K562 (cell line): ENCODE data around the gene POMT1. TPM values are rescaled to one million over a fixed set of nuclear protein-coding genes. Genes with fewer than 3 reads are reported as not detected.
"Not testable (repeated sequence)": the region's sequence is repeated elsewhere in the genome, so short reads cannot be mapped to it uniquely, and the experiment has no call there.

Experiments used
- ATAC-seq: fragments of 200-7000 bp; cut with Tn5 transposase; 3 replicates; pipeline ENCODE4 v1.9.1; 2020; ENCODE audit warnings: moderate library complexity
- BruUV-seq: library from RNA; stranded (reverse); fragments of 400-500 nt; replicated peaks from 2 replicates; lab custom pipeline; 2021; lab: Mats Ljungman, UMichigan
- CTCF ChIA-PET: fragments of 300-600 bp; formaldehyde crosslinking; extraction: SDS; loops from one replicate; lab custom pipeline; 2021; ENCODE audit warnings: low intra/inter-chr PET ratio; lab: Yijun Ruan, JAX
- POLR2A ChIA-PET: fragments of 300-600, 350-650 bp; sonication (Branson Sonifier 250); formaldehyde crosslinking; extraction: SDS; loops from one replicate; lab custom pipeline; 2021; ENCODE audit warnings: antibody characterized with exemption, inconsistent platforms; lab: Yijun Ruan, JAX
- DNase-seq, 4 experiments: peaks; one replicate each; pipeline versions ENCODE4 v3.0.0 to v3.0.0-alpha.2; 2011 to 2018; ENCODE audit warnings: low spot score in 3 of 4, mixed read lengths in 3 of 4; ENCODE audit errors: extremely low read depth in 1 of 4
- FAIRE-seq: peaks from 2 replicates; lab custom pipeline; 2011; peaks lifted over from hg19 to GRCh38; lab: Jason Lieb, UNC
- H2AFZ ChIP-seq: 2 replicates; pipeline ENCODE4 v1.6.0; 2011; ENCODE audit warnings: low read depth, low read length, control low read depth, inconsistent platforms
- H3K27ac ChIP-seq: fragments of 200-600 bp; 3 replicates; pipeline ENCODE4 v1.8.0; 2011; ENCODE audit warnings: low read depth, mild to moderate bottlenecking, control low read depth, inconsistent platforms, low read length, moderate library complexity, mixed read lengths; ENCODE audit errors: extremely low read depth
- H3K27me3 ChIP-seq, 2 experiments: fragments of 300-600 bp in 1 of 2; 2 replicates in 1 of 2; 3 replicates in 1 of 2; pipeline versions ENCODE4 v1.6.0 to v1.8.0; 2011; ENCODE audit warnings: inconsistent platforms in 2 of 2, low read length in 2 of 2, mild to moderate bottlenecking in 1 of 2, mixed read lengths in 1 of 2, moderate library complexity in 1 of 2; ENCODE audit not compliant: control insufficient read depth in 2 of 2, insufficient read depth in 2 of 2
- H3K36me3 ChIP-seq: fragments of 300-600 bp; 3 replicates; pipeline ENCODE4 v1.8.0; 2011; ENCODE audit warnings: mild to moderate bottlenecking, low read length, inconsistent platforms; ENCODE audit not compliant: control insufficient read depth, insufficient read depth
- H3K4me1 ChIP-seq, 2 experiments: fragments of 200-600 bp in 1 of 2; replicated peaks in 1 of 2; 2 replicates in 1 of 2; 3 replicates in 1 of 2; pipeline versions ENCODE4 v1.5.1 to v1.8.0; 2011; ENCODE audit warnings: inconsistent platforms in 2 of 2, low read length in 2 of 2, mild to moderate bottlenecking in 1 of 2, mixed read lengths in 1 of 2, moderate library complexity in 1 of 2; ENCODE audit not compliant: control insufficient read depth in 2 of 2, insufficient read depth in 2 of 2
- H3K4me2 ChIP-seq: 2 replicates; pipeline ENCODE4 v1.6.1; 2011; ENCODE audit warnings: low read length, control low read depth, inconsistent platforms, mixed read lengths; ENCODE audit not compliant: insufficient read depth
- H3K4me3 ChIP-seq: fragments of 200-600 bp; sonication (generic), shearing (Covaris generic); 2 replicates; pipeline ENCODE4 v1.5.1; 2016; ENCODE audit warnings: control low read depth, inconsistent platforms
- H3K79me2 ChIP-seq: fragments of 200-600 bp; 3 replicates; pipeline ENCODE4 v1.8.0; 2011; ENCODE audit warnings: low read length, inconsistent platforms; ENCODE audit not compliant: control insufficient read depth, insufficient read depth
- H3K9ac ChIP-seq, 2 experiments: 2 replicates each; pipeline versions ENCODE4 v1.6.0 to v1.6.1; 2011; ENCODE audit warnings: low read depth in 2 of 2, low read length in 2 of 2, control low read depth in 1 of 2, inconsistent platforms in 1 of 2, mild to moderate bottlenecking in 1 of 2, mixed read lengths in 1 of 2; ENCODE audit not compliant: insufficient read depth in 1 of 2
- H3K9me1 ChIP-seq: one replicate; pipeline ENCODE4 v1.6.0; 2011; ENCODE audit warnings: inconsistent platforms, mild to moderate bottlenecking, low read length, moderate library complexity; ENCODE audit not compliant: control insufficient read depth, insufficient read depth
- H3K9me3 ChIP-seq: replicated peaks from 2 replicates; pipeline ENCODE4 v1.5.1; 2011; ENCODE audit warnings: low read depth, low read length, inconsistent platforms; ENCODE audit not compliant: control insufficient read depth, insufficient read depth
- H4K20me1 ChIP-seq: replicated peaks from 2 replicates; pipeline ENCODE4 v1.6.1; 2011; ENCODE audit warnings: low read length, inconsistent platforms, mixed read lengths; ENCODE audit not compliant: control insufficient read depth, insufficient read depth
- MAFK ChIP-seq: IDR thresholded peaks from 2 replicates; pipeline ENCODE4 v1.6.1; 2011; ENCODE audit warnings: low read length, improper control_type of control experiment
- THRAP3 ChIP-seq: fragments of 450-650 bp; IDR thresholded peaks from 2 replicates; pipeline ENCODE4 v1.6.1; 2016; ENCODE audit warnings: mild to moderate bottlenecking, inconsistent platforms, borderline replicate concordance
- ZNF124 ChIP-seq: sonication (generic); formaldehyde crosslinking; IDR thresholded peaks from 2 replicates; pipeline ENCODE4 v1.8.1; 2022; ENCODE audit warnings: missing genetic modification reagents
- ZNF76 ChIP-seq: fragments of 250-450 bp; sonication (Bioruptor Pico); IDR thresholded peaks from 2 replicates; pipeline ENCODE4 v1.4.0; 2020; ENCODE audit warnings: mild to moderate bottlenecking, moderate library complexity, borderline replicate concordance
- WGBS: fragments of 100-300 bp; shearing (Covaris generic); methylation state at CpG from one replicate; pipeline ENCODE4 v1.1.6; 2016; ENCODE audit warnings: low coverage, mixed read lengths; ENCODE audit not compliant: insufficient coverage; ENCODE audit errors: missing lambda C conversion rate; 5-methylcytosine and 5-hydroxymethylcytosine counted together
- in situ Hi-C: fragments of 300-500 bp; cut with MboI; formaldehyde crosslinking; loops from 4 replicates; pipeline ENCODE4 v1.15.0; 2018; ENCODE audit warnings: inconsistent platforms, mixed read lengths
- intact Hi-C: fragments of 100-400 bp; cut with micrococcal nuclease; formaldehyde crosslinking; loops from 2 replicates; pipeline ENCODE4 v1.14.2; 2022
- polyA plus RNA-seq, 8 experiments: library from polyadenylated mRNA; depleted of rRNA in 4 of 8; stranded (reverse) in 5 of 8; unstranded in 3 of 8; fragments of >200 nt; fragmentation: Nextera tagmentation in 2 of 8; fragmentation: Illumina TruSeq in 1 of 8; extraction: Ambion mirVana in 2 of 8; extraction: Trizol in 1 of 8; gene quantifications; 2 replicates each; pipeline versions ENCODE4 v1.2.1 to v1.2.3, GENCODE V29; 2011 to 2014; ENCODE audit warnings: inconsistent platforms in 1 of 8, missing spikeins in 1 of 8
- total RNA-seq, 7 experiments: library from RNA; depleted of rRNA in 6 of 7; stranded (reverse); fragments of >200 nt in 6 of 7; fragmentation: Illumina TruSeq in 2 of 7; extraction: Trizol in 2 of 7; gene quantifications; 2 replicates each; pipeline versions ENCODE4 v1.2.1 to v1.2.3, GENCODE V29; 2011 to 2021; ENCODE audit warnings: low replicate concordance in 1 of 7
- TF ChIP-seq, protein P1 (sequence below), 2 experiments: fragments of 450-650 bp in 1 of 2; sonication (generic) in 1 of 2; formaldehyde crosslinking; conservative IDR thresholded peaks; 2 replicates each; pipeline versions ENCODE4 v1.4.0 to v1.8.1; 2020 to 2022; ENCODE audit warnings: mild to moderate bottlenecking in 1 of 2, missing genetic modification reagents in 1 of 2
- TF ChIP-seq, protein P2 (sequence below), 2 experiments: IDR thresholded peaks in 1 of 2; conservative IDR thresholded peaks in 1 of 2; 2 replicates each; pipeline ENCODE4 v1.6.1; 2016; ENCODE audit warnings: low read depth in 2 of 2, mild to moderate bottlenecking in 1 of 2, missing compliant biosample characterization in 1 of 2, missing genetic modification characterization in 1 of 2, moderate library complexity in 1 of 2

Gene POMT1
- total and polyA plus RNA-seq, 9 of the 15 experiments (the other 6 are each of a cell fraction or from before 2014, with no cell fraction given), result 1.8 to 23.5 (median 14.6) TPM

DNA sequence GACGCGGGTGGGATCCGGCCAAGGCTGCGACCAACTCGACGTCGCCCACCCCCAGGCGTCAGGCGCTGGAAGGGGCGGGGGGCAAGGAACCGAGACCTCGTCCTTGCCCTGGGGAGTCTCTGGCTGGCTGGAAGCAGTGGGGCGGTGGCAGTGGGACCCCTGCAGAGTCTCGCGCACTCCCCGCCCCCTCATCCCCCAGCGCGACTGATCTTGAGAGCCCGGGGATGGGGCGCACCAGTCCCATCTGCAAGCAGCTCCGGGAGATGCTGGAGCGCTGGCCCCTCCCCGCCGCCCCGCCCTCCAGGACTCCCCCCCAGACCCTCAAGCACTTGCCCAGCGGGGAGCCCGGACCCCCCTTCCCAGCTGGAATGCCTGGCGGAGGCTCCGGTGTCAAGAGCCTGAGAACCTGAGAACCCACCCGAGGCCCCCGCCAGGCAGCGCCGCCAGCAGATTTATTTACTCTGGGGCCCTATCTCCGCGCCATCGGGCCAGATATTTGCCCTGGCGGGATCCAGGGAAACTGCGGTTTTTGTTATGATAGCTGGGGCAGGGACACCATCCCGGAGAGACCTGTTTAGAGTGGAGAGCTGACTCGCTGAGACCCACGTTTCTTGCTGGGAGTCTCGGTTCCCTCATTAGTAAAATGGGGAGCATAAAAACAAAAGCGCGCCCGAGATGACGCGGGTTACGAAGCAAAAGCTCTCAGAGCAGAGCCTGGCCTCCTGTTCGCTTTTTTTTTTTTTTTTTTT lies 43.8 kb downstream of the POMT1 start (continued):
- TF ChIP-seq, protein P1, sequence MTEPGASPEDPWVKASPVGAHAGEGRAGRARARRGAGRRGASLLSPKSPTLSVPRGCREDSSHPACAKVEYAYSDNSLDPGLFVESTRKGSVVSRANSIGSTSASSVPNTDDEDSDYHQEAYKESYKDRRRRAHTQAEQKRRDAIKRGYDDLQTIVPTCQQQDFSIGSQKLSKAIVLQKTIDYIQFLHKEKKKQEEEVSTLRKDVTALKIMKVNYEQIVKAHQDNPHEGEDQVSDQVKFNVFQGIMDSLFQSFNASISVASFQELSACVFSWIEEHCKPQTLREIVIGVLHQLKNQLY (CRISPR knock-in tag; conservative IDR thresholded peaks at IDR 0.05), result no peak
- TF ChIP-seq ZNF76 (no peak), ZNF124 (no peak), MAFK (no peak), THRAP3 (no peak)
- TF ChIP-seq, protein P2, sequence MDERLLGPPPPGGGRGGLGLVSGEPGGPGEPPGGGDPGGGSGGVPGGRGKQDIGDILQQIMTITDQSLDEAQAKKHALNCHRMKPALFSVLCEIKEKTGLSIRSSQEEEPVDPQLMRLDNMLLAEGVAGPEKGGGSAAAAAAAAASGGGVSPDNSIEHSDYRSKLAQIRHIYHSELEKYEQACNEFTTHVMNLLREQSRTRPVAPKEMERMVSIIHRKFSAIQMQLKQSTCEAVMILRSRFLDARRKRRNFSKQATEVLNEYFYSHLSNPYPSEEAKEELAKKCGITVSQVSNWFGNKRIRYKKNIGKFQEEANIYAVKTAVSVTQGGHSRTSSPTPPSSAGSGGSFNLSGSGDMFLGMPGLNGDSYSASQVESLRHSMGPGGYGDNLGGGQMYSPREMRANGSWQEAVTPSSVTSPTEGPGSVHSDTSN (CRISPR knock-in tag; IDR thresholded peaks at IDR 0.05; ENCODE audit: low read depth), result no peak
- TF ChIP-seq, protein P2 (tag; conservative IDR thresholded peaks at IDR 0.05; ENCODE audit: low read depth), result no peak

- H3K4me3 ChIP-seq, intact Hi-C loops, BruUV-seq, H2AFZ ChIP-seq, ATAC-seq, H3K9me1 ChIP-seq, H3K4me2 ChIP-seq, CTCF ChIA-PET, H4K20me1 ChIP-seq, H3K9me3 ChIP-seq, H3K9ac ChIP-seq, H3K27ac ChIP-seq, H3K36me3 ChIP-seq, FAIRE-seq, H3K79me2 ChIP-seq, DNase-seq, in situ Hi-C loops: not testable (repeated sequence)
- Histone ChIP-seq H3K4me1 (peaks cover 0 to 14% of the 10 kb centered on the region in 2 experiments; a peak in 1 of 5 replicates), H3K27me3 (peaks cover 18 to 38% of the 10 kb centered on the region in 2 experiments; a peak in 4 of 5 replicates)
- 1% methylated on average over 10 of the region's 10 CpGs for WGBS
- POLR2A ChIA-PET, result interaction anchor here (0.7 kb wide), 1 partner anchor 24 kb away, joined by 3 read pairs; no protein-coding TSS in a partner anchor
Measured at GRCh38 chr9:131549186-131549585, 46.5 kb downstream of the POMT1 start.

- H3K9me3 ChIP-seq, BruUV-seq, H3K36me3 ChIP-seq, FAIRE-seq, in situ Hi-C loops, H3K4me3 ChIP-seq, H3K27ac ChIP-seq, H3K4me2 ChIP-seq, DNase-seq, H3K9me1 ChIP-seq, CTCF ChIA-PET, H3K79me2 ChIP-seq, ATAC-seq, intact Hi-C loops, H2AFZ ChIP-seq, H4K20me1 ChIP-seq, H3K9ac ChIP-seq: not testable (repeated sequence)
- Histone ChIP-seq H3K4me1 (peaks cover 0 to 13% of the 10 kb centered on the region in 2 experiments; a peak in 2 of 5 replicates), H3K27me3 (peaks cover 18 to 34% of the 10 kb centered on the region in 2 experiments; a peak in 4 of 5 replicates)
- POLR2A ChIA-PET, result interaction anchor here (0.6 kb wide), 1 partner anchor 187 kb away, joined by 3 read pairs; no protein-coding TSS in a partner anchor
- WGBS, result 12% methylated on average over 8 of the region's 8 CpGs
Measured at GRCh38 chr9:131550465-131550864, 47.7 kb downstream of the POMT1 start.
